Measurements from ENCODE around the gene PPFIA2. TPM values are rescaled to one million over a fixed set of nuclear protein-coding genes. Genes with fewer than 3 reads are reported as not detected.
"Not testable (repeated sequence)": the region's sequence is repeated elsewhere in the genome, so short reads cannot be mapped to it uniquely, and the experiment has no call there.

The PPFIA2 gene
- total RNA-seq, 1 donor from 2014 or later: 8.3 TPM

- TF ChIP-seq, protein P1, sequence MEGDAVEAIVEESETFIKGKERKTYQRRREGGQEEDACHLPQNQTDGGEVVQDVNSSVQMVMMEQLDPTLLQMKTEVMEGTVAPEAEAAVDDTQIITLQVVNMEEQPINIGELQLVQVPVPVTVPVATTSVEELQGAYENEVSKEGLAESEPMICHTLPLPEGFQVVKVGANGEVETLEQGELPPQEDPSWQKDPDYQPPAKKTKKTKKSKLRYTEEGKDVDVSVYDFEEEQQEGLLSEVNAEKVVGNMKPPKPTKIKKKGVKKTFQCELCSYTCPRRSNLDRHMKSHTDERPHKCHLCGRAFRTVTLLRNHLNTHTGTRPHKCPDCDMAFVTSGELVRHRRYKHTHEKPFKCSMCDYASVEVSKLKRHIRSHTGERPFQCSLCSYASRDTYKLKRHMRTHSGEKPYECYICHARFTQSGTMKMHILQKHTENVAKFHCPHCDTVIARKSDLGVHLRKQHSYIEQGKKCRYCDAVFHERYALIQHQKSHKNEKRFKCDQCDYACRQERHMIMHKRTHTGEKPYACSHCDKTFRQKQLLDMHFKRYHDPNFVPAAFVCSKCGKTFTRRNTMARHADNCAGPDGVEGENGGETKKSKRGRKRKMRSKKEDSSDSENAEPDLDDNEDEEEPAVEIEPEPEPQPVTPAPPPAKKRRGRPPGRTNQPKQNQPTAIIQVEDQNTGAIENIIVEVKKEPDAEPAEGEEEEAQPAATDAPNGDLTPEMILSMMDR (conservative IDR thresholded peaks at IDR 0.05): no peak
- Mint-ChIP-seq H3K4me1 (peaks cover 28% of the 10 kb centered on the region), H3K4me3 (no peak overlapping the region), H3K9me3 (no peaks in the 10 kb centered on the region), H3K27ac (ENCODE audit: unreplicated experiment) (no peak overlapping the region), H3K36me3 (ENCODE audit: low read depth) (no peaks in the 10 kb centered on the region), H3K27me3 (ENCODE audit: low read depth) (no peaks in the 10 kb centered on the region)
- DNase-seq (ENCODE audit: low read depth, low spot score): no peak
Observed at GRCh38 chr12:81211306-81211705, 547.8 kb downstream of the PPFIA2 start.

DNA sequence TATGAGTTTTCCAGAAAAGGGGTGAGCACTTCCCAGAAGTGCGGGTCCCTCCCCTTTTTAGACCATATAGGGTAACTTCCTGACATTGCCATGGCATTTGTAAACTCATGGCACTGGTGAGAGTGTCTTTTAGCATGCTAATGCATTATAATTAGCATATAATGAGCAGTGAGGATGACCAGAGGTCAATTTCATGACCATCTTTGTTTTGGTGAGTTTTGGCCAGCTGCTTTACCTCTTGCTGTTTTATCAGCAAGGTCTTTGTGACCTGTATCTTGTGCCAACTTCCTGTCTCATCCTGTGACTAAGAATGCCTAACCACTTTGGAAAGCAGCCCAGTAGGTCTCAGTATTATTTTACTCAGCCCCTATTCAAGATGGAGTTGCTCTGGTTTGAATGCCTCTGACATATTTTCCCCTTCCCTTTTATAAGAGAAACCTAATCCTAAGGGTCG lies 549.4 kb downstream of the PPFIA2 start:
- H3K27me3 Mint-ChIP-seq (ENCODE audit: low read depth); H3K4me3 Mint-ChIP-seq; DNase-seq (ENCODE audit: low read depth, low spot score); H3K9me3 Mint-ChIP-seq; H3K27ac Mint-ChIP-seq (ENCODE audit: unreplicated experiment); H3K36me3 Mint-ChIP-seq (ENCODE audit: low read depth): not testable (repeated sequence)
- peaks cover 35% of the 10 kb centered on the region for H3K4me1 Mint-ChIP-seq

DNA sequence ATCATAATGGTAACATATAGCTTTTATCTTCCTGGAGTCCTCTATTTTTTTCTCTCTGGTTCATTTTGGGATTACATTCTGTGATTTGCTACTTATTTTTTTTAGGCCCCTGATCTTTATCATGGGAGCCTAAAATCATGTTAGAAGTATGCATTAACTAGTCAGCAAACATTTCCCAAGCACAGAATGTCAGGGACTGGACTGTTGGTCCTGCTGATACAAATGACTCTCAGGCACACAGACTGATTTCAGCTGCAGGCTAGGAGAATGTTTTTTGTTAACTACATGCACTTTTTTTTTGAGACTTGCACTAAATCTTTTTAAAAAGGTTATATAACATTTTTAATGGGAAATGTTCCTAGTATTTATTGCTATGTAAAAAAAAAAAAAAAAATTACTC lies 550.1 kb downstream of the PPFIA2 start:
- H3K4me3 Mint-ChIP-seq: no peak overlapping the region
- H3K27ac Mint-ChIP-seq (ENCODE audit: unreplicated experiment): no peak overlapping the region
- no peaks in the 10 kb centered on the region for H3K27me3 Mint-ChIP-seq (ENCODE audit: low read depth)
- TF ChIP-seq, protein P1 (conservative IDR thresholded peaks at IDR 0.05): no peak
- H3K36me3 Mint-ChIP-seq (ENCODE audit: low read depth): no peaks in the 10 kb centered on the region
- peaks cover 35% of the 10 kb centered on the region for H3K4me1 Mint-ChIP-seq
- DNase-seq (ENCODE audit: low read depth, low spot score): no peak
- no peaks in the 10 kb centered on the region for H3K9me3 Mint-ChIP-seq

DNA sequence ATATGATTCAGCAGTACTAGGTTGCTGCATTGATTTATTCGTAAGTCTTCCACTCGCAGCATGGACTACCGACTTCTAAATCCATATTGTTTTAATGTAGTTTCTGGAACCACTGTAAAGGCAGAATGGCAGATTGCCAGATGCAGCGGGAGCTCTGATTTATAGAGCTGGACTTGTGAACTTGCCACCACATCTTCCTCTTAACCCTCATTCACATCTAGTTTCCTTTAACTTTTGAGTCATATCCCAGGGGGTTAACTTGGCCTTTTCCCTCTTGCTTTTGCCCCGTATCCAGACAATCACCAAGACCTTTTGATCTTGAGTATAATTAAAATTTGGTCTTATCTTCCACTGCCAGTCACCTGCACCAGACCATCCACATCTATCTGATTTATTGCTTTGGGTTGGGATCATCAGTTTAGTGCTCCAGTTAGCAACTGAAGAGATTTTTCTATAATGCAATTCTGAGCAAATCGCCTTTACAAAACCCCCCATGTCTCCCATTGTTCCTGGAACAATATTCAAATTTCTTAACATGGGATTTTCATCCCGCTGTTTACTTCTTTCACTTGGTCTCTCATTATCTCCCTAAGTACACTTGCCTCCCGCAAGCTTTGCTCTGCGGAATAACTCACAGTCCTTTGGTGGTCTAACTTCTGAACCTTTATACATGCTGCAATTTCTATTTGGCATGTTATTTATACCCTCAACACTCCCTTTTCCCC lies 550.8 kb downstream of the PPFIA2 start:
- Mint-ChIP-seq H3K36me3 (ENCODE audit: low read depth) (no peaks in the 10 kb centered on the region), H3K4me3 (no peak overlapping the region), H3K9me3 (no peaks in the 10 kb centered on the region), H3K27ac (ENCODE audit: unreplicated experiment) (no peak overlapping the region), H3K27me3 (ENCODE audit: low read depth) (no peaks in the 10 kb centered on the region), H3K4me1 (peaks cover 40% of the 10 kb centered on the region)
- TF ChIP-seq, protein P1 (conservative IDR thresholded peaks at IDR 0.05): no peak
- no peak for DNase-seq (ENCODE audit: low read depth, low spot score)
